Neural cell (in vitro differentiated cells): ENCODE measurements around the gene ZNF878. TPM values are rescaled to one million over a fixed set of nuclear protein-coding genes. Genes with fewer than 3 reads are reported as not detected.
"Not testable (repeated sequence)": the region's sequence is repeated elsewhere in the genome, so short reads cannot be mapped to it uniquely, and the experiment has no call there.

Experiments used
- H2AFZ ChIP-seq: fragments of 200-600, 300-800 bp; sonication (generic), shearing (Covaris generic); 2 replicates; pipeline ENCODE4 v1.6.0; 2014; ENCODE audit warnings: low read depth, mild to moderate bottlenecking, antibody characterized with exemption, low read length, moderate library complexity
- H3F3A ChIP-seq: fragments of 200-600 bp; shearing (Covaris generic); 2 replicates; pipeline ENCODE4 v1.6.1; 2016; ENCODE audit warnings: mild to moderate bottlenecking, moderate library complexity, mixed read lengths, antibody characterized with exemption, low read length; ENCODE audit not compliant: insufficient read depth, poor library complexity, severe bottlenecking
- H3K27ac ChIP-seq: fragments of 200-600, 300-800 bp; sonication (generic), shearing (Covaris generic); 2 replicates; pipeline ENCODE4 v1.5.1; 2014; ENCODE audit warnings: mild to moderate bottlenecking, low read length, moderate library complexity
- H3K27me3 ChIP-seq: fragments of 300-800, 200-600 bp; sonication (generic), shearing (Covaris generic); 2 replicates; pipeline ENCODE4 v1.6.0; 2014; ENCODE audit warnings: mild to moderate bottlenecking, low read depth, low read length, moderate library complexity; ENCODE audit not compliant: insufficient read depth
- H3K36me3 ChIP-seq: fragments of 300-800, 200-600 bp; sonication (generic), shearing (Covaris generic); 2 replicates; pipeline ENCODE4 v1.5.1; 2014; ENCODE audit warnings: mild to moderate bottlenecking, antibody characterized with exemption, low read length, moderate library complexity; ENCODE audit not compliant: insufficient read depth
- H3K4me2 ChIP-seq: fragments of 300-800, 200-600 bp; sonication (generic), shearing (Covaris generic); 2 replicates; pipeline ENCODE4 v1.6.0; 2014; ENCODE audit warnings: mild to moderate bottlenecking, low read length
- H3K4me3 ChIP-seq: fragments of 300-800, 200-600 bp; sonication (generic), shearing (Covaris generic); 2 replicates; pipeline ENCODE4 v1.5.1; 2014; ENCODE audit warnings: mild to moderate bottlenecking, low read length, moderate library complexity
- H3K79me2 ChIP-seq: fragments of 200-600 bp; shearing (Covaris generic); replicated peaks from 2 replicates; pipeline ENCODE4 v1.6.0; 2014; ENCODE audit warnings: mild to moderate bottlenecking, low read length, moderate library complexity; ENCODE audit not compliant: insufficient read depth
- H3K9ac ChIP-seq: fragments of 300-800, 200-600 bp; sonication (generic), shearing (Covaris generic); 2 replicates; pipeline ENCODE4 v1.6.1; 2016; ENCODE audit warnings: mild to moderate bottlenecking, low read length, mixed read lengths
- H3K9me2 ChIP-seq: fragments of 200-600 bp; shearing (Covaris generic); 2 replicates; pipeline ENCODE4 v1.6.1; 2016; ENCODE audit warnings: mild to moderate bottlenecking, low read length, mixed read lengths; ENCODE audit not compliant: insufficient read depth
- H3K9me3 ChIP-seq: fragments of 200-600, 300-800 bp; sonication (generic), shearing (Covaris generic); 2 replicates; pipeline ENCODE4 v1.6.1; 2016; ENCODE audit warnings: mild to moderate bottlenecking, mixed run types, low read length, moderate library complexity, mixed read lengths
- H4K20me1 ChIP-seq: fragments of 200-600 bp; shearing (Covaris generic); 2 replicates; pipeline ENCODE4 v1.6.1; 2016; ENCODE audit warnings: mild to moderate bottlenecking, mixed run types; ENCODE audit not compliant: insufficient read depth
- EZH2 ChIP-seq: fragments of 200-600, 300-800 bp; shearing (Covaris generic), sonication (generic); IDR thresholded peaks from 2 replicates; pipeline ENCODE4 v1.6.1; 2014; ENCODE audit warnings: antibody characterized with exemption, low read length, borderline replicate concordance, mild to moderate bottlenecking; ENCODE audit not compliant: insufficient read depth, poor library complexity, severe bottlenecking
- RAD21 ChIP-seq: fragments of 450-650 bp; conservative IDR thresholded peaks from 2 replicates; pipeline ENCODE4 v1.6.1; 2014; ENCODE audit warnings: antibody characterized with exemption, mild to moderate bottlenecking, moderate library complexity
- SMC3 ChIP-seq: fragments of 450-650 bp; conservative IDR thresholded peaks from 2 replicates; pipeline ENCODE4 v1.6.1; 2014; ENCODE audit warnings: antibody characterized with exemption, mild to moderate bottlenecking, moderate library complexity; ENCODE audit not compliant: poor library complexity
- TAF1 ChIP-seq: IDR thresholded peaks from 2 replicates; pipeline ENCODE4 v1.6.1; 2012; ENCODE audit warnings: low read depth
- polyA plus RNA-seq: library from polyadenylated mRNA; depleted of rRNA; stranded (reverse); fragments of >200 nt; gene quantifications from 2 replicates; pipeline ENCODE4 v1.2.3, GENCODE V29; 2014
- TF ChIP-seq, protein P1 (sequence below): fragments of 450-650 bp; IDR thresholded peaks from 2 replicates; pipeline ENCODE4 v1.5.1; 2014; ENCODE audit warnings: antibody characterized with exemption, mild to moderate bottlenecking, moderate library complexity; ENCODE audit not compliant: poor library complexity, severe bottlenecking

The ZNF878 gene
- polyA plus RNA-seq, 1 donor from 2014 or later, result 0.21 TPM

DNA sequence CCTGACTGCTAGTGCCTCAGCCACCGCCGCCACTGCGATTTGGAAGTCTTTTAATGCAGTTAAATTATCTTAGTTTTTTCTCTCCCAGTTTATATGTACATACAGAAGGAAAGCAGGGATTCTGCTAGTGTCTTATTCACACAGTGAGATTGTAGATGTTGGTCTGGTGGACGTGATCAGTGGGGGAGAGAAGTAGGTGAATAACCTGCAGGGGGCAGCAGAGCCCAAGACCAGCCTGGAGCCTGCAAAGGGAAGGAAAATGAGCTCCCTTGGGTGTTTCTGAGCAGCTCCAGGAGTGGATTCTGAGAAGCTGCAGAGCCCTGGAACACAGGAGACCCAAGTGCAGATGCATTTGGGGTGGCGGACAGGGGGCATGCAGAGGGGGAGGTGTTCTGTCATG lies 38.0 kb upstream of the ZNF878 start:
- H3F3A ChIP-seq, result no peaks in the 10 kb centered on the region
- no peaks in the 10 kb centered on the region for H3K36me3 ChIP-seq
- no peaks in the 10 kb centered on the region for H3K9me2 ChIP-seq
- no peaks in the 10 kb centered on the region for H3K9me3 ChIP-seq
- H3K9ac ChIP-seq, result no peak overlapping the region
- no peak overlapping the region for H2AFZ ChIP-seq
- H3K27ac ChIP-seq, result no peak overlapping the region
- no peak overlapping the region for H3K4me3 ChIP-seq
- no peaks in the 10 kb centered on the region for H3K27me3 ChIP-seq
- H3K79me2 ChIP-seq, result no peaks in the 10 kb centered on the region
- H3K4me2 ChIP-seq, result no peak overlapping the region
- TF ChIP-seq RAD21, result peak; percentile 72
- TF ChIP-seq SMC3, result peak; percentile 66
- no peak for TF ChIP-seq EZH2
- no peak for TF ChIP-seq TAF1
- TF ChIP-seq, protein P1, sequence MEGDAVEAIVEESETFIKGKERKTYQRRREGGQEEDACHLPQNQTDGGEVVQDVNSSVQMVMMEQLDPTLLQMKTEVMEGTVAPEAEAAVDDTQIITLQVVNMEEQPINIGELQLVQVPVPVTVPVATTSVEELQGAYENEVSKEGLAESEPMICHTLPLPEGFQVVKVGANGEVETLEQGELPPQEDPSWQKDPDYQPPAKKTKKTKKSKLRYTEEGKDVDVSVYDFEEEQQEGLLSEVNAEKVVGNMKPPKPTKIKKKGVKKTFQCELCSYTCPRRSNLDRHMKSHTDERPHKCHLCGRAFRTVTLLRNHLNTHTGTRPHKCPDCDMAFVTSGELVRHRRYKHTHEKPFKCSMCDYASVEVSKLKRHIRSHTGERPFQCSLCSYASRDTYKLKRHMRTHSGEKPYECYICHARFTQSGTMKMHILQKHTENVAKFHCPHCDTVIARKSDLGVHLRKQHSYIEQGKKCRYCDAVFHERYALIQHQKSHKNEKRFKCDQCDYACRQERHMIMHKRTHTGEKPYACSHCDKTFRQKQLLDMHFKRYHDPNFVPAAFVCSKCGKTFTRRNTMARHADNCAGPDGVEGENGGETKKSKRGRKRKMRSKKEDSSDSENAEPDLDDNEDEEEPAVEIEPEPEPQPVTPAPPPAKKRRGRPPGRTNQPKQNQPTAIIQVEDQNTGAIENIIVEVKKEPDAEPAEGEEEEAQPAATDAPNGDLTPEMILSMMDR, result peak; percentile 69
- no peaks in the 10 kb centered on the region for H4K20me1 ChIP-seq

DNA sequence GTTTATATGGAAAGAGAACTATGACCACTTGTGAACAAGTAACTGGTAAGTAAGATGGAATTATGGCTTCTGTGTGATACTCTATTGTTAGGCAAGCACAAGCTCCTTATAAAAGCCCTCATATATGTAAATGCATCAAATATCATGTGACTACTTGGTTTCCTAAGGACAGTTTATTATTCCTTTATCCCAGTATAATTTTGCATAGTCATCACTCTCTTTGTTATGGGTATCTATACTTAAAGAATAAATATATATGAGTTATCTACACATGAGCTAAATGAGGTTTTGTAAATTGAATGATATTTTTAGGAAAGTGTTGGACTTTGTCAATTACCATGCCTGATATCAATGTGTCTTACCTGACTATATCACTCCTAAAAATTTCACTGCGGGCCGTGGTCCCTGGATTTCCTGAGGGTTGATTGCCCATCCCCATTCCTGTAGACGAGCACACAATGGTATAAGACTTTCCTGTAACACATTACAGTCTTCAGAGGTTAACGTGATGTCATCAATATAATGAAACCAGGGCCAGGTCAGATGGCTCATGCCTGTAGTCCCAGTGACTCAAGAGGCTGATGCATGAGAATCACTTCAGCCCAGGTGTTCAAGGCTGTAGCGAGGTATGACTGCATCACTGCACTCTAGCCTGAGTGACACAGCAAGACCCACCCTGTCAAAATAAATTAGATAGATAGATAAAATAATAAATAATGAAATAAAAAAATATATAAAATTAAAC lies 32.5 kb upstream of the ZNF878 start:
- Histone ChIP-seq H3K9me2 (no peaks in the 10 kb centered on the region), H3K27ac (no peak overlapping the region), H3K36me3 (peaks cover 9% of the 10 kb centered on the region), H3K4me3 (no peak overlapping the region), H4K20me1 (no peaks in the 10 kb centered on the region), H2AFZ (no peak overlapping the region), H3K79me2 (no peaks in the 10 kb centered on the region), H3K9ac (no peak overlapping the region), H3K9me3 (no peaks in the 10 kb centered on the region), H3F3A (no peaks in the 10 kb centered on the region), H3K4me2 (no peak overlapping the region), H3K27me3 (no peaks in the 10 kb centered on the region)
- TF ChIP-seq, protein P1, result no peak
- TF ChIP-seq EZH2, result no peak

DNA sequence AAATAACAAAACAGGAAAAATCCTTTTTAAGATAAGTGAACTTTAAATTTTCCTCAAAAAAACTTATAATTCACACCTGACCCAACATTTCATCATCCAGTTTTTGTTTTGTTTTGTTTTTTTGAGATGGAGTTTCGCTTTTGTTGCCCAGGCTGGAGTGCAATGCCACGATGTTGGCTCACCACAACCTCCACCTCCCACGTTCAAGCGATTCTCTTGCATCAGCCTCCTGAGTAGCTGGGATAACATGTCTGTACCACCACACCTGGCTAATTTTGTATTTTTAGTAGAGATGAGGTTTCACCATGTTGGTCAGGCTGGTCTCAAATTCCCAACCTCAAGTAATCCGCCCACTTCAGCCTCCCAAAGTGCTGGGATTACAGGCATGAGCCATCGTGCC lies 30.6 kb upstream of the ZNF878 start:
- not testable (repeated sequence) for H3K9me3 ChIP-seq, H3F3A ChIP-seq, H3K9me2 ChIP-seq, H3K79me2 ChIP-seq, H3K4me3 ChIP-seq, H3K27ac ChIP-seq, H2AFZ ChIP-seq, H4K20me1 ChIP-seq, H3K27me3 ChIP-seq, H3K4me2 ChIP-seq, H3K36me3 ChIP-seq, H3K9ac ChIP-seq
